ENCODE results near the gene PLCG1. TPM values are rescaled to one million over a fixed set of nuclear protein-coding genes. Genes with fewer than 3 reads are reported as not detected.
"Not testable (repeated sequence)": the region's sequence is repeated elsewhere in the genome, so short reads cannot be mapped to it uniquely, and the experiment has no call there.

Gene PLCG1
- total RNA-seq, 1 donor from 2014 or later = 89.3 TPM

DNA sequence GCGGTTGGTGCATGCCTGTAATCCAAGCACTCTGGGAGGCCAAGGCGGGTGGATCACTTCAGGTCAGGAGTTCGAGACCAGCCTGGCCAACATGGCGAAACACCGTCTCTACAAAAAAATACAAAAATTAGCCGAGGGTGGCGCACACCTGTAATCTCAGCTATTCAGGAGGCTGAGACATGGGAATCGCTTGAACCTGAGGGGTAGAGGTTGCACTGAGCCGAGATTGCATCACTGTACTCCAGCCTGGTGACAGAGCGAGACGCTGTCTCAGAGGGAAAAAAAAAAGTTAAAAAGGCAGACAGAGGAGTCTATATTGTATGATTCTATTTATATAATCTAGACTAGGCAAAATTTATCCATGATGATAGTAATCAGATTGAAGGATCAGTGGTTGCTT, 27.3 kb upstream of the PLCG1 start:
- no peaks in the 10 kb centered on the region for H3K27me3 ChIP-seq (ENCODE audit: control insufficient read depth, insufficient read depth, low read length)
- DNase-seq (ENCODE audit: low read depth) = no peak
- H3K36me3 ChIP-seq (ENCODE audit: control insufficient read depth, insufficient read depth, low read length) = peaks cover 2% of the 10 kb centered on the region
- TF ChIP-seq, protein P1, sequence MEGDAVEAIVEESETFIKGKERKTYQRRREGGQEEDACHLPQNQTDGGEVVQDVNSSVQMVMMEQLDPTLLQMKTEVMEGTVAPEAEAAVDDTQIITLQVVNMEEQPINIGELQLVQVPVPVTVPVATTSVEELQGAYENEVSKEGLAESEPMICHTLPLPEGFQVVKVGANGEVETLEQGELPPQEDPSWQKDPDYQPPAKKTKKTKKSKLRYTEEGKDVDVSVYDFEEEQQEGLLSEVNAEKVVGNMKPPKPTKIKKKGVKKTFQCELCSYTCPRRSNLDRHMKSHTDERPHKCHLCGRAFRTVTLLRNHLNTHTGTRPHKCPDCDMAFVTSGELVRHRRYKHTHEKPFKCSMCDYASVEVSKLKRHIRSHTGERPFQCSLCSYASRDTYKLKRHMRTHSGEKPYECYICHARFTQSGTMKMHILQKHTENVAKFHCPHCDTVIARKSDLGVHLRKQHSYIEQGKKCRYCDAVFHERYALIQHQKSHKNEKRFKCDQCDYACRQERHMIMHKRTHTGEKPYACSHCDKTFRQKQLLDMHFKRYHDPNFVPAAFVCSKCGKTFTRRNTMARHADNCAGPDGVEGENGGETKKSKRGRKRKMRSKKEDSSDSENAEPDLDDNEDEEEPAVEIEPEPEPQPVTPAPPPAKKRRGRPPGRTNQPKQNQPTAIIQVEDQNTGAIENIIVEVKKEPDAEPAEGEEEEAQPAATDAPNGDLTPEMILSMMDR (IDR thresholded peaks at IDR 0.05; ENCODE audit: insufficient read depth, low read length, poor library complexity, severe bottlenecking) = no peak
- H3K4me3 ChIP-seq (ENCODE audit: low read depth, low read length) = no peak overlapping the region

DNA sequence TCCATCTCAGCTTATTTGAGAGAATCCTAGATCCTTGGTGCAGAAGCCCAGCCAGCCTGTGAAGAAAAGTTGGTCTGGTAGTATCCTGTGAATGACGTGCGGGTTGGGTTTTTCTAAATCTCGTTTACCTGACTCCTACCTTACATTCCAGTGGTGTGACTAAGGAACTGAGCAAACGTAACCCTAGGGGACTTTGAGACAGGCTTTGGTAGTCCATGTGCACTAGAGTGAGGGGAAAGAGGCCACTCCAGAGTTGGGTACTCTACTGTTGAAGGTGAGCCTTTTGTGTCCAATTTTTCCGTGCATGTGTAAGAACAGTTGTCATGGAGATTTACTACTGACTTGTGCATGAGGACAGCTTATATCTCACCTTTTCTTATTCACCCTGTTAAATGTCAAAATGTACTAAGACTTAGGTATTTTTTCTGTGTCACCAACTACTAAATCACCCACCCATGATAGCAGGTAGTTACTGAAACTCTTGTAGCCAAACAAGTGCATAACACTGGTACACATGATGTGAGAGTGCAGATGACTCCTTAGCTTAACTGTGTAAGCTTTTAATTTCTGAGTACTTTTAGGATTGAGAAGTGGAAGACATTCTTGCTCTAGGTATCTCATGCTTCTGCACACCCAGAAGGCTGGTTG, 26.3 kb upstream of the PLCG1 start:
- H3K36me3 ChIP-seq (ENCODE audit: control insufficient read depth, insufficient read depth, low read length) = peaks cover 2% of the 10 kb centered on the region
- TF ChIP-seq, protein P1 (IDR thresholded peaks at IDR 0.05; ENCODE audit: insufficient read depth, low read length, poor library complexity, severe bottlenecking) = no peak
- no peak for DNase-seq (ENCODE audit: low read depth)
- H3K4me3 ChIP-seq (ENCODE audit: low read depth, low read length) = no peak overlapping the region
- H3K27me3 ChIP-seq (ENCODE audit: control insufficient read depth, insufficient read depth, low read length) = no peaks in the 10 kb centered on the region

- TF ChIP-seq, protein P1 (IDR thresholded peaks at IDR 0.05; ENCODE audit: insufficient read depth, low read length, poor library complexity, severe bottlenecking) = no peak
- peaks cover 4% of the 10 kb centered on the region for H3K36me3 ChIP-seq (ENCODE audit: control insufficient read depth, insufficient read depth, low read length)
- H3K4me3 ChIP-seq (ENCODE audit: low read depth, low read length) = no peak overlapping the region
- H3K27me3 ChIP-seq (ENCODE audit: control insufficient read depth, insufficient read depth, low read length) = no peaks in the 10 kb centered on the region
- DNase-seq (ENCODE audit: low read depth) = no peak
Observed at GRCh38 chr20:41111578-41111951, 25.8 kb upstream of the PLCG1 start.

GRCh38 chr20:41116282-41116956, 20.9 kb upstream of the PLCG1 start:
- DNase-seq (ENCODE audit: low read depth) = no peak
- peaks cover 4% of the 10 kb centered on the region for H3K36me3 ChIP-seq (ENCODE audit: control insufficient read depth, insufficient read depth, low read length)
- TF ChIP-seq, protein P1 (IDR thresholded peaks at IDR 0.05; ENCODE audit: insufficient read depth, low read length, poor library complexity, severe bottlenecking) = no peak
- H3K27me3 ChIP-seq (ENCODE audit: control insufficient read depth, insufficient read depth, low read length) = no peaks in the 10 kb centered on the region
- no peak overlapping the region for H3K4me3 ChIP-seq (ENCODE audit: low read depth, low read length)

GRCh38 chr20:41118159-41118558, 19.2 kb upstream of the PLCG1 start:
- not testable (repeated sequence) for H3K27me3 ChIP-seq (ENCODE audit: control insufficient read depth, insufficient read depth, low read length); H3K36me3 ChIP-seq (ENCODE audit: control insufficient read depth, insufficient read depth, low read length); H3K4me3 ChIP-seq (ENCODE audit: low read depth, low read length); DNase-seq (ENCODE audit: low read depth)

DNA sequence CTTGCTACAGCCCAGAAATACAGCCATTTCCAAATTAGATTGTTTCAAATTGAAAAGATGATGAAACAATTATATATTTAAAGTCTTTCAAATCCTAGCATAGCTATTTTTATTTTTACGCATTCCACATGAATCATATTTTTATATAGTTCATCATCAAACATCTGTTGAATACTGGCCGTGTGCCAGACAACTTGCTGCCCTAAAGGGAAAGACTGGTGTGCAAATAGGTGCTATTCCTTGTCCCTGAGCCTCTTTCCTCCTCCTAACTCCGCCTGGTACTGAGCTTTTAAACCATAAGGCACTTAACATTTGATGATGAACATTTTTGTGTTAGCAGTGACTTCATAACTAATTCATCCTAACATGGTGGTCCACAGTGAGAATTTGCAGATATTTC, 18.7 kb upstream of the PLCG1 start:
- Histone ChIP-seq H3K36me3 (ENCODE audit: control insufficient read depth, insufficient read depth, low read length) (peaks cover 3% of the 10 kb centered on the region), H3K4me3 (ENCODE audit: low read depth, low read length) (no peak overlapping the region), H3K27me3 (ENCODE audit: control insufficient read depth, insufficient read depth, low read length) (no peaks in the 10 kb centered on the region)
- no peak for DNase-seq (ENCODE audit: low read depth)
- TF ChIP-seq, protein P1 (IDR thresholded peaks at IDR 0.05; ENCODE audit: insufficient read depth, low read length, poor library complexity, severe bottlenecking) = no peak

Measured in kidney epithelial cell (primary cell).